Activated naive CD4-positive, alpha-beta T cell treated with Interleukin-2 at 50 U/mL for 16 hours (primary cell): ENCODE results near the gene OR5J2.
"Not testable (repeated sequence)": the region's sequence is repeated elsewhere in the genome, so short reads cannot be mapped to it uniquely, and the experiment has no call there.

Source experiments
- DNase-seq: peaks from one replicate; pipeline ENCODE4 v3.0.0-alpha.2; 2020

Gene OR5J2

GRCh38 chr11:56176318-56176717, at the start of gene OR5J2:
OR5J2 (plus strand) TSS chr11:56176618; CDS start chr11:56176618, 0 bp downstream.
- no peak for DNase-seq

GRCh38 chr11:56140151-56140661, 36.2 kb upstream of the OR5J2 start, which contains the start of gene OR8J3:
OR8J3 (minus strand) TSS chr11:56140201; CDS start chr11:56137718, 2,483 bp downstream.
- no peak for DNase-seq

GRCh38 chr11:56143681-56144080, 32.7 kb upstream of the OR5J2 start:
- not testable (repeated sequence) for DNase-seq

GRCh38 chr11:56151376-56151775, 25.0 kb upstream of the OR5J2 start:
- no peak for DNase-seq

- no peak for DNase-seq
Observed at GRCh38 chr11:56152333-56152732, 24.1 kb upstream of the OR5J2 start.

- DNase-seq: no peak
Observed at GRCh38 chr11:56160217-56160616, 16.2 kb upstream of the OR5J2 start, which contains the start of gene OR8K5. OR8K5 (minus strand) TSS chr11:56160317; CDS start chr11:56160317, 0 bp downstream.

GRCh38 chr11:56163804-56164203, 12.6 kb upstream of the OR5J2 start:
- no peak for DNase-seq

- DNase-seq: no peak
Observed at GRCh38 chr11:56172256-56172830, 4.1 kb upstream of the OR5J2 start.

- no peak for DNase-seq
Observed at GRCh38 chr11:56183459-56183858, 7.0 kb downstream of the OR5J2 start.

GRCh38 chr11:56188602-56189001, 12.2 kb downstream of the OR5J2 start:
- no peak for DNase-seq

- no peak for DNase-seq
Observed at GRCh38 chr11:56196705-56197104, 20.3 kb downstream of the OR5J2 start.

GRCh38 chr11:56197367-56197766, 20.9 kb downstream of the OR5J2 start:
- DNase-seq: no peak

GRCh38 chr11:56207790-56208189, 31.4 kb downstream of the OR5J2 start:
- DNase-seq: no peak

- no peak for DNase-seq
Observed at GRCh38 chr11:56214537-56214936, 38.1 kb downstream of the OR5J2 start.

GRCh38 chr11:56219735-56220134, 43.3 kb downstream of the OR5J2 start:
- not testable (repeated sequence) for DNase-seq
